SK-N-SH treated with all-trans-retinoic acid at 6 μM for 48 hours (cell line): ENCODE results near the gene PSMA7.

Source experiments
- ATAC-seq: fragments of 200-7000 bp; cut with Tn5 transposase; 3 replicates; pipeline ENCODE4 v1.9.1; 2020; ENCODE audit warnings: mild to moderate bottlenecking, moderate library complexity
- ARNTL ChIP-seq: fragments of 450-650 bp; formaldehyde crosslinking; IDR thresholded peaks from 2 replicates; pipeline ENCODE4 v1.5.0; 2020; ENCODE audit warnings: low read depth, mild to moderate bottlenecking, moderate library complexity, borderline replicate concordance
- BACH2 ChIP-seq: fragments of 250-450 bp; sonication (Bioruptor Pico); IDR thresholded peaks from 2 replicates; pipeline ENCODE4 v1.9.0; 2021; ENCODE audit warnings: mild to moderate bottlenecking, borderline replicate concordance
- ESRRG ChIP-seq: fragments of 250-450 bp; sonication (Bioruptor Pico); IDR thresholded peaks from 2 replicates; pipeline ENCODE4 v1.6.1; 2021; ENCODE audit warnings: mild to moderate bottlenecking
- GLIS3 ChIP-seq: fragments of 250-450 bp; sonication (Bioruptor Pico); IDR thresholded peaks from 2 replicates; pipeline ENCODE4 v1.5.0; 2020; ENCODE audit warnings: mild to moderate bottlenecking, moderate library complexity
- ISL1 ChIP-seq: fragments of 250-450 bp; sonication (Bioruptor Pico); IDR thresholded peaks from 2 replicates; pipeline ENCODE4 v2.1.2; 2022; ENCODE audit warnings: mild to moderate bottlenecking, moderate library complexity
- OSR1 ChIP-seq: fragments of 250-450 bp; sonication (Bioruptor Pico); IDR thresholded peaks from 2 replicates; pipeline ENCODE4 v1.8.0; 2022; ENCODE audit warnings: moderate library complexity, mild to moderate bottlenecking, inconsistent platforms
- POU6F1 ChIP-seq: fragments of 250-450 bp; sonication (Bioruptor Pico); IDR thresholded peaks from 2 replicates; pipeline ENCODE4 v1.8.0; 2021; ENCODE audit warnings: low read depth, mild to moderate bottlenecking, moderate library complexity, borderline replicate concordance
- PPARA ChIP-seq: fragments of 250-450 bp; sonication (Bioruptor Pico); IDR thresholded peaks from 2 replicates; pipeline ENCODE4 v1.5.0; 2020; ENCODE audit warnings: mild to moderate bottlenecking, borderline replicate concordance
- SNAI2 ChIP-seq: fragments of 250-450 bp; sonication (Bioruptor Pico); IDR thresholded peaks from 2 replicates; pipeline ENCODE4 v1.5.0; 2020; ENCODE audit warnings: mild to moderate bottlenecking, moderate library complexity
- TCF4 ChIP-seq: fragments of 250-450 bp; sonication (Bioruptor Pico); IDR thresholded peaks from 2 replicates; pipeline ENCODE4 v1.8.0; 2021; ENCODE audit warnings: mild to moderate bottlenecking, moderate library complexity, borderline replicate concordance
- TOX ChIP-seq: fragments of 250-450 bp; sonication (Bioruptor Pico); IDR thresholded peaks from 2 replicates; pipeline ENCODE4 v1.8.0; 2021; ENCODE audit warnings: mild to moderate bottlenecking, moderate library complexity, borderline replicate concordance
- ZC3H10 ChIP-seq: fragments of 250-450 bp; sonication (Bioruptor Pico); IDR thresholded peaks from 2 replicates; pipeline ENCODE4 v1.5.1; 2021; ENCODE audit warnings: mild to moderate bottlenecking, moderate library complexity
- ZFP3 ChIP-seq: fragments of 250-450 bp; sonication (Bioruptor Pico); IDR thresholded peaks from 2 replicates; pipeline ENCODE4 v1.5.0; 2020; ENCODE audit warnings: mild to moderate bottlenecking, moderate library complexity
- ZFP30 ChIP-seq: fragments of 450-650 bp; formaldehyde crosslinking; IDR thresholded peaks from 2 replicates; pipeline ENCODE4 v1.5.0; 2022; ENCODE audit warnings: mild to moderate bottlenecking, moderate library complexity
- ZNF565 ChIP-seq: fragments of 450-650 bp; formaldehyde crosslinking; conservative IDR thresholded peaks from 2 replicates; pipeline ENCODE4 v1.5.0; 2020; ENCODE audit warnings: low read depth, mild to moderate bottlenecking, moderate library complexity
- ZNF8 ChIP-seq: fragments of 450-650 bp; formaldehyde crosslinking; IDR thresholded peaks from 2 replicates; pipeline ENCODE4 v1.5.0; 2020; ENCODE audit warnings: mild to moderate bottlenecking, moderate library complexity
- TF ChIP-seq, protein P1 (sequence below): fragments of 250-450 bp; sonication (Bioruptor Pico); IDR thresholded peaks from 2 replicates; pipeline ENCODE4 v1.5.0; 2020; ENCODE audit warnings: mild to moderate bottlenecking, moderate library complexity
- TF ChIP-seq, protein P2 (sequence below): fragments of 250-450 bp; sonication (Bioruptor Pico); IDR thresholded peaks from 2 replicates; pipeline ENCODE4 v1.8.0; 2020; ENCODE audit warnings: mild to moderate bottlenecking, moderate library complexity, borderline replicate concordance

PSMA7 gene

DNA sequence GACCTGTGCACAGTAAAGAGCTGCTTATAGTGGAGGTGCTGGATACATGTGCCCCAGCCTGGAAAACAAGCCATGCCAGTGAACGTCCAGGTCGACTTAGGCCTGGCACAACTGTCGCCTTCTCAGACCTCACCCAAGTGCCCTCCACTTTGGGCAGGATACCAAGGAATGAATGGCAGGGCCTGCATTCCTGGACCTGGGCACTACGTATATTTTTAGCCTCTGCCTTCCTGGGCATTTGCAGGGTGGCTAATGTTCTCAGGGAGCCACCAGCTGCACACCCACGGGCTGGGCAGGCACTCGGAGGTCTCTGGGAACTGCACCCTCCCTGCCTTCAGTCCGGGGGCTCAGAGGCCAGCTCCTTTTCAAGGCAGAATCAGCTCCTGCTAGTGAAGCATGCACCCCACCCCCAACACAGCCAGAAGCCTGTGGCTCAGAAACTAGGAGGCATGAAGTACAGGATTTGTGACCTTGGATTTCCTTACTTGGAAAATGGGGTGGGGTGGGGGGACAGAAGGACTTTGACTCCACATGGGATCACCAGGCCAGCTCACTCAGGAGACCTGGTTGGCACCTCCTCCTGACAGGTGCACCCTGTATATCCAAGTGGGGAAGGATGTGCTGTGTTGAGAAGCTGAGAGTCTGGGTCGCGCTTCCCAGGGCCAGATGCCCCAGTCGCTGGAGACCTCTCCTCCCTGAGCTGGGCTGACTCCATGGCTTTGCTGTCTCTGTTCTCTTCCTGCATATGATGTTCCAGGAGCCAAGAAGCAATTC lies 23.4 kb downstream of the PSMA7 start:
- no peak for TF ChIP-seq TOX (CRISPR knock-in tag)
- TF ChIP-seq PPARA (CRISPR knock-in tag): no peak
- no peak for TF ChIP-seq ZFP3 (CRISPR knock-in tag)
- no peak for TF ChIP-seq OSR1 (CRISPR knock-in tag)
- TF ChIP-seq, protein P1, sequence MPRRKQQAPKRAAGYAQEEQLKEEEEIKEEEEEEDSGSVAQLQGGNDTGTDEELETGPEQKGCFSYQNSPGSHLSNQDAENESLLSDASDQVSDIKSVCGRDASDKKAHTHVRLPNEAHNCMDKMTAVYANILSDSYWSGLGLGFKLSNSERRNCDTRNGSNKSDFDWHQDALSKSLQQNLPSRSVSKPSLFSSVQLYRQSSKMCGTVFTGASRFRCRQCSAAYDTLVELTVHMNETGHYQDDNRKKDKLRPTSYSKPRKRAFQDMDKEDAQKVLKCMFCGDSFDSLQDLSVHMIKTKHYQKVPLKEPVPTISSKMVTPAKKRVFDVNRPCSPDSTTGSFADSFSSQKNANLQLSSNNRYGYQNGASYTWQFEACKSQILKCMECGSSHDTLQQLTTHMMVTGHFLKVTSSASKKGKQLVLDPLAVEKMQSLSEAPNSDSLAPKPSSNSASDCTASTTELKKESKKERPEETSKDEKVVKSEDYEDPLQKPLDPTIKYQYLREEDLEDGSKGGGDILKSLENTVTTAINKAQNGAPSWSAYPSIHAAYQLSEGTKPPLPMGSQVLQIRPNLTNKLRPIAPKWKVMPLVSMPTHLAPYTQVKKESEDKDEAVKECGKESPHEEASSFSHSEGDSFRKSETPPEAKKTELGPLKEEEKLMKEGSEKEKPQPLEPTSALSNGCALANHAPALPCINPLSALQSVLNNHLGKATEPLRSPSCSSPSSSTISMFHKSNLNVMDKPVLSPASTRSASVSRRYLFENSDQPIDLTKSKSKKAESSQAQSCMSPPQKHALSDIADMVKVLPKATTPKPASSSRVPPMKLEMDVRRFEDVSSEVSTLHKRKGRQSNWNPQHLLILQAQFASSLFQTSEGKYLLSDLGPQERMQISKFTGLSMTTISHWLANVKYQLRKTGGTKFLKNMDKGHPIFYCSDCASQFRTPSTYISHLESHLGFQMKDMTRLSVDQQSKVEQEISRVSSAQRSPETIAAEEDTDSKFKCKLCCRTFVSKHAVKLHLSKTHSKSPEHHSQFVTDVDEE (CRISPR knock-in tag): no peak
- TF ChIP-seq ZNF565: no peak
- TF ChIP-seq GLIS3 (CRISPR knock-in tag): no peak
- TF ChIP-seq, protein P2, sequence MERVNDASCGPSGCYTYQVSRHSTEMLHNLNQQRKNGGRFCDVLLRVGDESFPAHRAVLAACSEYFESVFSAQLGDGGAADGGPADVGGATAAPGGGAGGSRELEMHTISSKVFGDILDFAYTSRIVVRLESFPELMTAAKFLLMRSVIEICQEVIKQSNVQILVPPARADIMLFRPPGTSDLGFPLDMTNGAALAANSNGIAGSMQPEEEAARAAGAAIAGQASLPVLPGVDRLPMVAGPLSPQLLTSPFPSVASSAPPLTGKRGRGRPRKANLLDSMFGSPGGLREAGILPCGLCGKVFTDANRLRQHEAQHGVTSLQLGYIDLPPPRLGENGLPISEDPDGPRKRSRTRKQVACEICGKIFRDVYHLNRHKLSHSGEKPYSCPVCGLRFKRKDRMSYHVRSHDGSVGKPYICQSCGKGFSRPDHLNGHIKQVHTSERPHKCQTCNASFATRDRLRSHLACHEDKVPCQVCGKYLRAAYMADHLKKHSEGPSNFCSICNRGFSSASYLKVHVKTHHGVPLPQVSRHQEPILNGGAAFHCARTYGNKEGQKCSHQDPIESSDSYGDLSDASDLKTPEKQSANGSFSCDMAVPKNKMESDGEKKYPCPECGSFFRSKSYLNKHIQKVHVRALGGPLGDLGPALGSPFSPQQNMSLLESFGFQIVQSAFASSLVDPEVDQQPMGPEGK (CRISPR knock-in tag): no peak
- no peak for TF ChIP-seq ESRRG (CRISPR knock-in tag)
- TF ChIP-seq POU6F1 (CRISPR knock-in tag): no peak
- TF ChIP-seq ZFP30 (CRISPR knock-in tag): no peak
- TF ChIP-seq TCF4 (CRISPR knock-in tag): no peak
- no peak for TF ChIP-seq SNAI2 (CRISPR knock-in tag)
- no peak for TF ChIP-seq ZC3H10
- TF ChIP-seq BACH2: no peak
- TF ChIP-seq, all 23 proteins: peak for 0
- ATAC-seq: no peak

GRCh38 chr20:62119115-62119514 lies 24.1 kb downstream of the PSMA7 start:
- no peak for TF ChIP-seq ZNF8 (CRISPR knock-in tag)
- TF ChIP-seq OSR1 (CRISPR knock-in tag): no peak
- TF ChIP-seq TOX (CRISPR knock-in tag): no peak
- no peak for TF ChIP-seq POU6F1 (CRISPR knock-in tag)
- no peak for TF ChIP-seq ZFP3 (CRISPR knock-in tag)
- no peak for TF ChIP-seq BACH2
- TF ChIP-seq ISL1 (CRISPR knock-in tag): no peak
- no peak for ATAC-seq

GRCh38 chr20:62118113-62119043 lies 24.8 kb downstream of the PSMA7 start:
- ATAC-seq: no peak
- TF ChIP-seq PPARA (CRISPR knock-in tag): no peak
- TF ChIP-seq POU6F1 (CRISPR knock-in tag): no peak
- TF ChIP-seq ARNTL (CRISPR knock-in tag): no peak
- TF ChIP-seq TCF4 (CRISPR knock-in tag): no peak
- no peak for TF ChIP-seq ZNF565
